Cardiac muscle cell (in vitro differentiated cells and primary cell): ENCODE results near the gene PPARA. TPM values are rescaled to one million over a fixed set of nuclear protein-coding genes. Genes with fewer than 3 reads are reported as not detected.
A peak's percentile ranks its signal among the peaks of the same experiment; 100 is the strongest.
"Not testable (repeated sequence)": the region's sequence is repeated elsewhere in the genome, so short reads cannot be mapped to it uniquely, and the experiment has no call there.

Experiments used
- DNase-seq, 2 donors: peaks; one replicate each; pipeline versions ENCODE4 v3.0.0 to v3.0.0-alpha.2; 2010 to 2017; ENCODE audit warnings: low read depth in 1 of 2, low spot score in 1 of 2
- H3K27ac ChIP-seq: fragments of 200-600 bp; sonication (generic); 2 replicates; pipeline ENCODE4 v1.5.1; 2016
- H3K27me3 ChIP-seq: fragments of 200-600 bp; sonication (generic); 2 replicates; pipeline ENCODE4 v1.6.0; 2016; ENCODE audit warnings: control low read depth
- H3K36me3 ChIP-seq: fragments of 200-600 bp; sonication (generic); 2 replicates; pipeline ENCODE4 v1.5.1; 2016; ENCODE audit warnings: control low read depth
- H3K4me1 ChIP-seq: fragments of 200-600 bp; sonication (generic); 2 replicates; pipeline ENCODE4 v1.8.1; 2017; ENCODE audit warnings: low read depth, mild to moderate bottlenecking, mixed run types
- H3K4me3 ChIP-seq: fragments of 200-600 bp; sonication (generic); 2 replicates; pipeline ENCODE4 v1.5.1; 2016; ENCODE audit warnings: mild to moderate bottlenecking
- H3K9me3 ChIP-seq: fragments of 200-600 bp; sonication (generic); 2 replicates; pipeline ENCODE4 v1.5.1; 2017; ENCODE audit warnings: low read depth, mild to moderate bottlenecking, control low read depth
- polyA plus RNA-seq: library from polyadenylated mRNA; unstranded; fragments of >200 nt; fragmentation: Nextera tagmentation; extraction: Ambion mirVana; gene quantifications from 2 replicates; pipeline ENCODE4 v1.2.1, GENCODE V29; 2016
- total RNA-seq: library from RNA; depleted of rRNA; stranded (reverse); fragments of >200 nt; gene quantifications from 2 replicates; pipeline ENCODE4 v1.2.3, GENCODE V29; 2016
- TF ChIP-seq, protein P1 (sequence below): IDR thresholded peaks from 2 replicates; pipeline ENCODE4 v1.5.1; 2012; ENCODE audit warnings: low read depth, mild to moderate bottlenecking, low read length

PPARA gene
- total and polyA plus RNA-seq, 2 experiments from 2014 or later, result 11.8 to 25.1 TPM

DNA sequence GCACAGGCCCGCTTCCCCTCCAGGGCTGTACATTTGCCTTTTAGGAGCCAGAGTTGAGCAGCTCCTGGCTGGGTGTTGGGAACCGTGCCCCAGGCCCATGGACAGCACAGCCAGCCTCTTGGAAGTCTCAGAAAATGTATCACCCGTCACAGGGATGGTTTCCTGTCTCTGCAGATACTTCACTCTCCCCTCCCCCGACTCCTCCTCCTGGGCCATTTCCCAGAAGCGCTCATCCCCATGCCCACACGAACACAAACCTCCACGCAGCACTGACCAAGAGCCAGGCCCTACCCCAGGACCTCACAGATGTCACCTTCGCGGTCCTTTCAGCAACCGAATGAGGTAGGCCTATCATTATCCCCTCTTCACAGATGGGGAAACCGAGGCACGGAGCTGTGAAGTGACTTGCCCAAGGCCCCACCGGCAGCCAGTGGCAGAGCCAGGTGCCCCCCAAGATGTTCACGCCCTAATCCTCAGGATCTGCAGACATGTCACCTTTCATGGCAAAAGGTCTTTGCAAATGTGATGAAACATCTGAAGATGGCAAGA, 13.0 kb upstream of the PPARA start:
- no peak for DNase-seq
- H3K4me1 ChIP-seq, result peaks cover 15% of the 10 kb centered on the region
- H3K27ac ChIP-seq, result peak overlapping the region; percentile 63
- H3K4me3 ChIP-seq, result no peak overlapping the region
- TF ChIP-seq, protein P1, sequence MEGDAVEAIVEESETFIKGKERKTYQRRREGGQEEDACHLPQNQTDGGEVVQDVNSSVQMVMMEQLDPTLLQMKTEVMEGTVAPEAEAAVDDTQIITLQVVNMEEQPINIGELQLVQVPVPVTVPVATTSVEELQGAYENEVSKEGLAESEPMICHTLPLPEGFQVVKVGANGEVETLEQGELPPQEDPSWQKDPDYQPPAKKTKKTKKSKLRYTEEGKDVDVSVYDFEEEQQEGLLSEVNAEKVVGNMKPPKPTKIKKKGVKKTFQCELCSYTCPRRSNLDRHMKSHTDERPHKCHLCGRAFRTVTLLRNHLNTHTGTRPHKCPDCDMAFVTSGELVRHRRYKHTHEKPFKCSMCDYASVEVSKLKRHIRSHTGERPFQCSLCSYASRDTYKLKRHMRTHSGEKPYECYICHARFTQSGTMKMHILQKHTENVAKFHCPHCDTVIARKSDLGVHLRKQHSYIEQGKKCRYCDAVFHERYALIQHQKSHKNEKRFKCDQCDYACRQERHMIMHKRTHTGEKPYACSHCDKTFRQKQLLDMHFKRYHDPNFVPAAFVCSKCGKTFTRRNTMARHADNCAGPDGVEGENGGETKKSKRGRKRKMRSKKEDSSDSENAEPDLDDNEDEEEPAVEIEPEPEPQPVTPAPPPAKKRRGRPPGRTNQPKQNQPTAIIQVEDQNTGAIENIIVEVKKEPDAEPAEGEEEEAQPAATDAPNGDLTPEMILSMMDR, result no peak
- no peaks in the 10 kb centered on the region for H3K9me3 ChIP-seq
- no peaks in the 10 kb centered on the region for H3K27me3 ChIP-seq
- no peaks in the 10 kb centered on the region for H3K36me3 ChIP-seq

DNA sequence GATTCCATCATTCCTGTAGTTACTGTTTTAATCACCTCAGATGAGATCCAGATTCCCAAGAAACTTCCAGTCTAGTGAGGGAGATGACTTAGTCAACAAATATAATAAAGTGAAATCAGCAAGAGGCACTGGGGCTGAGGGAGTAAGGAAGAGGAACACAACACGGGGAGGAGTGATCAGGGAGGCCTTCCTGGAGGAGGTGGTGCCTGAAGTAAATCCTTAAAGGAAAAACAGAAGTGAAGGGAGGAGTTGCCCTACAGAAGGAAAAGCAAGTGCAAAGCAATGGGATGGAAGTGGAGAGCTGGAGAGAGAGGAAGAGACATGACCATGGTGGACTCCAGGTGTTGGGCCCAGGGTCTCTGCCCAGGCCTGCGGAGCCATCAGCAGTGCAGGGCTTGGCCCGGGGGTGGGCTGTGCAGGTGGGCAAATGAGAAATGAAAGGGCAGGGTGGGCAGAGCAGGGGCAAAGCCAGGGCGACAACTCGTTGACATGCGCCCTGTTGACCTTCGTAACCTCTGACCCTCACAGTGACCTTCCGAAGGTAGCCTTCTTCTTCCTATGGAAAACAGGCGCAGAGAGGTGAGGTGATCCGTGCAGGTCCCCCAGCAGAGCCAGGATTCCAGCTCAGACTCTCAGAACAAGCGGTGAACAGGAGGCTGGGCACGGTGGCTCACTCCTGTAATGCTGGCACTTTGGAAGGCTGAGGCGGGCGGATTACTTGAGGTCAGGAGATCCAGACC, 12.1 kb upstream of the PPARA start:
- peaks cover 15% of the 10 kb centered on the region for H3K4me1 ChIP-seq
- H3K27me3 ChIP-seq, result no peaks in the 10 kb centered on the region
- no peak overlapping the region for H3K4me3 ChIP-seq
- TF ChIP-seq, protein P1, result no peak
- peak overlapping the region; percentile 54 for H3K27ac ChIP-seq
- no peak for DNase-seq
- no peaks in the 10 kb centered on the region for H3K9me3 ChIP-seq
- no peaks in the 10 kb centered on the region for H3K36me3 ChIP-seq

DNA sequence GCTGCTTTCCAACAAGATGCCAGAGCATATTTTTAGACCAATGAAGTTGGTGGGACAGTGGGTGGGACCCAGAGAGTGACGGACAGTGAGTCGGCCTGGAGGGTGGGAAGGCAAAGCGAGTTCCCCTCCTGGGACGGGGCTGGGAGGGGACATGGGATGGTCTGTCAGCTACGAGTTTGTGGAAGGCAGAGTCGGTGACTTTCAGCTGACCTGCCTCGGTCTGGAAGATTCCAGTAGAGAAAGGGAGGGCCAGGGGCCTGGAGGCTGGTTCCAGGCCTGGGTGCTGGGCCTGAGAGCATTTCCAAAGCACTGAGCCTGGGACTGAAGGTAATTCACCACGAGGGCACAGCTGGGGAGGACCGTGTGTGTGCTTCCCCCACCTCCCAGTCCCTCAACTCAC, 10.9 kb upstream of the PPARA start:
- peaks cover 15% of the 10 kb centered on the region for H3K4me1 ChIP-seq
- not testable (repeated sequence) for H3K36me3 ChIP-seq, H3K4me3 ChIP-seq, H3K9me3 ChIP-seq, H3K27me3 ChIP-seq
- H3K27ac ChIP-seq, result peak overlapping the region; percentile 98
- DNase-seq, result peak in 1 of 2 donors; percentile 74

DNA sequence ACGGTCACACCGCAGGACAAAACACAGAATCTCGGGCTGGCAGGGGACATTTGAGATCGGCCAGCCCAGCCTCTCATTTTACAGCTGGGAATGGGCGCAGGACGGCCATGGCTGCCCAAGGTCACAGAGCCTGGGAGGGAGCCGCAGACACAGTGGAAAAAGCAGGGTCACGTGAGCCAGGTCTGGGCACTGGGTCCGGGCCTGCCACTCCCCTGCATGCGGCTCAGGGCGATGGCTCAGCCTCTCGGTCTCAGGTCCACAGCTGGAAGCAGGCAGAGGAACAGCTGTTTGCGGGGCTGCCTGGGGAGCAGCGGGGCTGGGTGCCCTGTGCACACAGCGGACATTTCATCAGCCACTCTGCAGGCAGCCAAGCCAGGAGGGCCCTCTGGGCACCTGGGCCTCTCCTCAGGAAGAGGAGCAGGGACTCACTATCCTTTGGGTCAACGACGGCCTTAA, 10.4 kb upstream of the PPARA start:
- Histone ChIP-seq H3K4me3 (no peak overlapping the region), H3K9me3 (no peaks in the 10 kb centered on the region), H3K36me3 (no peaks in the 10 kb centered on the region), H3K27ac (peak overlapping the region; percentile 98), H3K4me1 (peaks cover 15% of the 10 kb centered on the region), H3K27me3 (no peaks in the 10 kb centered on the region)
- TF ChIP-seq, protein P1, result no peak
- DNase-seq, result no peak

DNA sequence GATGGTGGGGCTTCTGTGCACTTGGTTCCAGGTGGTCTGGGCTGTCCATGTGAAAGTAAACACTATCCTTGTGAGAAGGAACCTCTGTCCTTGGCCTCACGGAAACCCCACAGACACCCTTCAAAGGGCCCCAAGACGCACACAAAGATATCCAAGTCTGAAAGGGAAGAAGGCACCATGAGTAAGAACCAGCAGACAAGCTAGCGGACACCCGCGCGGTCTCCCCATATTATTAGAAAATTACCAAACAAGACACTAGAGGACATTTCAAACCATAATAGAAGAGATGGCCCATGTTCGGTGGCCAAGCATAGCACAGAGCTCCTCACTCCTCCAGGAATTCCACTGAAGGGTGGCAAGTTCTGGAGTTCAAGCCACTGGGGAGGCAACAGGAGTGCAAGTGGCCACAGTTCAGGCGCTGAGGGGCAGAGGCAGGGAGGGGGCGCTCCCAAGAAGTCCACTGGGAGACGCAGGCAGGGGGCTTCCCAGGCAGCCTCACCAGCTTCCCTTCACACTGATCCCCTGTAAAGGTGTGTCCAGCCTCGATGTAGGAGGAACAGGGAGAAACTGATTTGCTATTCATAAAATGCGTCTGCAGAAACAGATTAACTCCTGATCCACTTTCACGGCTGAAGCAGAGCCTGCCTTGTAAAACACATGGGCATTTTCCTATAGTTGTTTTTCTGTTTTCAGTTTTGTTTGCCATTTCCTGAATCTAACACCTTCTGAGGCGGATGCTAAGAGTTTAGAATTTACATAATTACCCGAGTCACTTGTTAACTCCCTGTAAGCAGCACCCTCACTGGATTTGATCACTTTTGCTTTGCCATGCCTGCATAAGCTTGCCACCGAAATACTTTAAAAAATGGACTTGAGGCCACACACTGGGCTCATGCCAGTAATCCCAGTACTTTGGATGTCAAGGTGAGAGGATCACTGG, 9.1 kb upstream of the PPARA start:
- H3K9me3 ChIP-seq, result no peaks in the 10 kb centered on the region
- H3K4me3 ChIP-seq, result no peak overlapping the region
- peak overlapping the region; percentile 98 for H3K27ac ChIP-seq
- no peak for DNase-seq
- no peaks in the 10 kb centered on the region for H3K27me3 ChIP-seq
- TF ChIP-seq, protein P1, result no peak
- no peaks in the 10 kb centered on the region for H3K36me3 ChIP-seq
- H3K4me1 ChIP-seq, result peaks cover 15% of the 10 kb centered on the region
